GM18870 (cell line): ENCODE measurements around the gene ZNF492.
"Not testable (repeated sequence)": the region's sequence is repeated elsewhere in the genome, so short reads cannot be mapped to it uniquely, and the experiment has no call there.

ENCODE experiments used
- ATAC-seq: cut with Tn5 transposase; IDR thresholded peaks from one replicate; pipeline ENCODE4 v1.9.1; 2021; ENCODE audit warnings: moderate library complexity; ENCODE audit not compliant: unreplicated experiment

ZNF492 gene

GRCh38 chr19:22617181-22617580, 16.9 kb upstream of the ZNF492 start:
- not testable (repeated sequence) for ATAC-seq

- ATAC-seq, result no peak
Observed at GRCh38 chr19:22617614-22618320, 16.4 kb upstream of the ZNF492 start.

GRCh38 chr19:22619371-22619770, 14.8 kb upstream of the ZNF492 start:
- ATAC-seq, result no peak

- ATAC-seq, result no peak
Observed at GRCh38 chr19:22619932-22620331, 14.2 kb upstream of the ZNF492 start.

GRCh38 chr19:22620401-22620800, 13.7 kb upstream of the ZNF492 start:
- no peak for ATAC-seq

- ATAC-seq, result no peak
Observed at GRCh38 chr19:22620912-22621311, 13.2 kb upstream of the ZNF492 start.

GRCh38 chr19:22622020-22622419, 12.1 kb upstream of the ZNF492 start:
- no peak for ATAC-seq

GRCh38 chr19:22622901-22623840, 11.0 kb upstream of the ZNF492 start:
- ATAC-seq, result no peak

- ATAC-seq, result no peak
Observed at GRCh38 chr19:22623841-22624221, 10.3 kb upstream of the ZNF492 start.

GRCh38 chr19:22625266-22626035, 8.7 kb upstream of the ZNF492 start:
- no peak for ATAC-seq

GRCh38 chr19:22627526-22627925, 6.6 kb upstream of the ZNF492 start:
- no peak for ATAC-seq

- no peak for ATAC-seq
Observed at GRCh38 chr19:22628401-22628800, 5.7 kb upstream of the ZNF492 start.

- no peak for ATAC-seq
Observed at GRCh38 chr19:22634450-22634827, 315 bp downstream of the ZNF492 start.

- ATAC-seq, result not testable (repeated sequence)
Observed at GRCh38 chr19:22685493-22685892, 51.4 kb downstream of the ZNF492 start.

GRCh38 chr19:22702661-22703060, 68.5 kb downstream of the ZNF492 start:
- ATAC-seq, result not testable (repeated sequence)

GRCh38 chr19:22703096-22703495, 69.0 kb downstream of the ZNF492 start:
- not testable (repeated sequence) for ATAC-seq

- no peak for ATAC-seq
Observed at GRCh38 chr19:22708983-22709382, 74.9 kb downstream of the ZNF492 start.
